Kidney epithelial cell (primary cell): ENCODE measurements around the gene LDLRAD4. TPM values are rescaled to one million over a fixed set of nuclear protein-coding genes. Genes with fewer than 3 reads are reported as not detected.
A peak's percentile ranks its signal among the peaks of the same experiment; 100 is the strongest.

ENCODE experiments used
- DNase-seq: peaks from one replicate; pipeline ENCODE4 v3.0.0-alpha.2; 2010; ENCODE audit warnings: low read depth
- H3K27me3 ChIP-seq: 2 replicates; pipeline ENCODE4 v1.6.0; 2011; ENCODE audit warnings: low read length; ENCODE audit not compliant: control insufficient read depth, insufficient read depth
- H3K36me3 ChIP-seq: 2 replicates; pipeline ENCODE4 v1.5.1; 2011; ENCODE audit warnings: low read length; ENCODE audit not compliant: control insufficient read depth, insufficient read depth
- H3K4me3 ChIP-seq: 2 replicates; pipeline ENCODE4 v1.5.1; 2011; ENCODE audit warnings: low read depth, mild to moderate bottlenecking, control low read depth, low read length
- total RNA-seq: library from RNA; depleted of rRNA; stranded (reverse); fragments of >200 nt; gene quantifications from 2 replicates; pipeline ENCODE4 v1.2.3, GENCODE V29; 2015
- TF ChIP-seq, protein P1 (sequence below): IDR thresholded peaks from 2 replicates; pipeline ENCODE4 v1.5.1; 2011; ENCODE audit warnings: mild to moderate bottlenecking, moderate library complexity, low read length, control low read depth, inconsistent platforms; ENCODE audit not compliant: insufficient read depth, poor library complexity, severe bottlenecking

Gene LDLRAD4
- total RNA-seq, 1 donor from 2014 or later = 5.8 TPM

DNA sequence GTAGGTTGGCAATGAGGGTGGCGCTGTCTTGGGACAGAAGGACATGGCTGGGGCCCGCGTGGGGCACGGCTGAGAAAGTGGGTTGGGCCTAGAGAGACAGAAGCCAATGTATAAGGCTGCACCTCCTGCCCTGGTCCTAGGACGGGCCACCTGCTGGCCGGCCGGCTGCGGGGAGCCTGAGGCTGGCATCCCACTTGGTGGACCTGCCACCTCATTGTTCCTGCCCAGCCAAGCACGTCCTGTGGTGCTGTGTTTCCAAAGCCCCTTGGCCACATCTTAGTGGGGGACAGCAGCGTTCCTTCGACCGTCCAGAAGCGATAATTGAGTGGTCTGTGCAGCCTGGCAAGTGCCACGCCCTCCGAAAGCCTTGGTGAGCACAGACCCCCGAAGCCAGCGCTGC lies 223.9 kb downstream of the LDLRAD4 start:
- TF ChIP-seq, protein P1, sequence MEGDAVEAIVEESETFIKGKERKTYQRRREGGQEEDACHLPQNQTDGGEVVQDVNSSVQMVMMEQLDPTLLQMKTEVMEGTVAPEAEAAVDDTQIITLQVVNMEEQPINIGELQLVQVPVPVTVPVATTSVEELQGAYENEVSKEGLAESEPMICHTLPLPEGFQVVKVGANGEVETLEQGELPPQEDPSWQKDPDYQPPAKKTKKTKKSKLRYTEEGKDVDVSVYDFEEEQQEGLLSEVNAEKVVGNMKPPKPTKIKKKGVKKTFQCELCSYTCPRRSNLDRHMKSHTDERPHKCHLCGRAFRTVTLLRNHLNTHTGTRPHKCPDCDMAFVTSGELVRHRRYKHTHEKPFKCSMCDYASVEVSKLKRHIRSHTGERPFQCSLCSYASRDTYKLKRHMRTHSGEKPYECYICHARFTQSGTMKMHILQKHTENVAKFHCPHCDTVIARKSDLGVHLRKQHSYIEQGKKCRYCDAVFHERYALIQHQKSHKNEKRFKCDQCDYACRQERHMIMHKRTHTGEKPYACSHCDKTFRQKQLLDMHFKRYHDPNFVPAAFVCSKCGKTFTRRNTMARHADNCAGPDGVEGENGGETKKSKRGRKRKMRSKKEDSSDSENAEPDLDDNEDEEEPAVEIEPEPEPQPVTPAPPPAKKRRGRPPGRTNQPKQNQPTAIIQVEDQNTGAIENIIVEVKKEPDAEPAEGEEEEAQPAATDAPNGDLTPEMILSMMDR = peak; percentile 5
- H3K27me3 ChIP-seq = no peaks in the 10 kb centered on the region
- no peaks in the 10 kb centered on the region for H3K36me3 ChIP-seq
- H3K4me3 ChIP-seq = no peak overlapping the region
- DNase-seq = no peak

GRCh38 chr18:13443552-13443951 lies 225.0 kb downstream of the LDLRAD4 start:
- Histone ChIP-seq H3K27me3 (no peaks in the 10 kb centered on the region), H3K36me3 (no peaks in the 10 kb centered on the region), H3K4me3 (no peak overlapping the region)
- TF ChIP-seq, protein P1 = no peak
- DNase-seq = no peak

GRCh38 chr18:13444430-13445240 lies 226.1 kb downstream of the LDLRAD4 start:
- H3K36me3 ChIP-seq = no peaks in the 10 kb centered on the region
- no peaks in the 10 kb centered on the region for H3K27me3 ChIP-seq
- no peak for DNase-seq

DNA sequence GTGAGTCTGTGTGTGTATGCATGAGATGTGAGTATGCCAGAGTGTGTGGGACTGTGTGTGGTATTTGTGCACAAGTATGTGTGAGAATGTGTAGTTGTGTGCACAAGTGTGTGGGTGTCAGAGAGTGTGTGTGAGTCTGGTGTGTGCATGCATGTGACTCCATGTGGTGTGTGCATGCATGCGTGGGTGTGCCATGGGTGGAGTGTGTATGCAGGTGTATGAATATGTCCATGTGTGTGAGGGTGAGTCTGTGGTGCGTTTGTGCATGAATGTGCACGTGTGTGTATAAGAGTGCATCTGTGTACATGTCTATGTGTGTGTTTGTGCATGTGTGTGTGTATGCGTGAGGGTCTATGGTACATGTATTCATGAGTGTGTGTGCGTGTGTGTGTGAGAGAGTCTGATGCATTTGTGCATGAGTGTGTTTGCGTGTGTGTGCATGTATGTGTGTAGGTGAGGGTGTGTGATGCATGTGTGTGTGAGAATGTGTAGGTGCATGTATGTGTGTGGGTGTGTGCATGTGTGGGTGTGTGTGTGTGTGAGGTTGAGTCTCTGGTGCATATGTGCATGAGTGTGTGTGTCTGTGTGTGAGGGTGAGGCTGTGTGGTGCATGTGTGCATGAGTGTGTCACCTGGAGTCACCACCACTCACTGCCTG lies 226.8 kb downstream of the LDLRAD4 start:
- Histone ChIP-seq H3K4me3 (no peak overlapping the region), H3K36me3 (no peaks in the 10 kb centered on the region), H3K27me3 (no peaks in the 10 kb centered on the region)
- TF ChIP-seq, protein P1 = no peak
- DNase-seq = no peak

More at GRCh38 chr18:13444430-13445240, 226.1 kb downstream of the LDLRAD4 start:
- TF ChIP-seq, protein P1 = no peak
- no peak overlapping the region for H3K4me3 ChIP-seq

DNA sequence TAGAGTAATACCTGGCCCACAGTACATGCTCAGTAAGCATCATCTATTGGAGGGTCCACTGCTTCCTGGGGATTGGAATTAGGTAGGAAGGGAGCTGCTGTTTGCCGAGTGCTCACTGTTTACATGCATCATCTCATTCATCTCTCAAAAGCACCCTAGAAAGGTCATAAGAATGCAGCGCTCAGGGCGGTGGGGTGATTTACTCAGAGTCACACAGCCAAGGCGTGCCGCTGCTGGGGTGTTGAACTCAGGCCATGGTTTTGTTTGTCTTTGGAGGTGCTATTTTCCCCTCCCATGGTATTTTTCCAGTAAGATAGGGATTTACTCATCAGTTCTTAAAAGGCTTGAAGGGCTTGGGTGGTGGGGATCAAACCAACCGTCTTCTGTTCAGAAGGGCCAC lies 227.5 kb downstream of the LDLRAD4 start:
- TF ChIP-seq, protein P1 = no peak
- no peak for DNase-seq
- H3K27me3 ChIP-seq = no peaks in the 10 kb centered on the region

More for the DNA sequence above, 227.5 kb downstream of the LDLRAD4 start:
- H3K4me3 ChIP-seq = no peak overlapping the region
- no peaks in the 10 kb centered on the region for H3K36me3 ChIP-seq
